Thyroid gland (tissue), 4 donors: ENCODE measurements around the gene KIF13A.
"Not testable (repeated sequence)": the region's sequence is repeated elsewhere in the genome, so short reads cannot be mapped to it uniquely, and the experiment has no call there.

Experiments
- POLR2A ChIP-seq, 2 donors: fragments of 450-650 bp; IDR thresholded peaks; one replicate each; pipeline ENCODE4 v1.6.1; 2017; ENCODE audit warnings: antibody characterized with exemption in 2 of 2, mild to moderate bottlenecking in 2 of 2, moderate library complexity in 1 of 2
- TF ChIP-seq, protein P1 (sequence below), 6 experiments: fragments of 200-600 bp in 3 of 6; fragments of 450-650 bp in 3 of 6; sonication (generic) in 3 of 6; IDR thresholded peaks; one replicate each; pipeline ENCODE4 v1.5.1; 2016 to 2019; ENCODE audit warnings: antibody characterized with exemption in 6 of 6, mild to moderate bottlenecking in 2 of 6, inconsistent platforms in 1 of 6, moderate library complexity in 1 of 6

DNA sequence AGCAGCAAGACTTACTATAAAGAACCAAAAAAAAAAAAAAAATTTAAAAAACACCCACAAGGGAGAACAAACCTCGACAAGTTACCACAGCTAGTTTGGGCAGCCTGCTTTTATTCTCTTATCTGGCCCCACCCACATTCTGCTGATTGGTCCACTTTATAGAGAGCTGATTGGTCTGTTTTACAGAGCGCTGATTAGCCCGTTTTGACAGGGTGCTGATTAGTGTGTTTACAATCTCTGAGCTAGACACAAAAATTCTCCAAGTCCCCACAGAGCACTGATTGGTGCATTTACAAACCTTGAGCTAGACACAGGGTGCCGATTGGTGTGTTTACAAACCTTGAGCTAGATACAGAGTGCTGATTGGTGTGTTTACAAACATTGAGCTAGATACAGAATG lies 31.7 kb upstream of the KIF13A start:
- TF ChIP-seq, protein P1, sequence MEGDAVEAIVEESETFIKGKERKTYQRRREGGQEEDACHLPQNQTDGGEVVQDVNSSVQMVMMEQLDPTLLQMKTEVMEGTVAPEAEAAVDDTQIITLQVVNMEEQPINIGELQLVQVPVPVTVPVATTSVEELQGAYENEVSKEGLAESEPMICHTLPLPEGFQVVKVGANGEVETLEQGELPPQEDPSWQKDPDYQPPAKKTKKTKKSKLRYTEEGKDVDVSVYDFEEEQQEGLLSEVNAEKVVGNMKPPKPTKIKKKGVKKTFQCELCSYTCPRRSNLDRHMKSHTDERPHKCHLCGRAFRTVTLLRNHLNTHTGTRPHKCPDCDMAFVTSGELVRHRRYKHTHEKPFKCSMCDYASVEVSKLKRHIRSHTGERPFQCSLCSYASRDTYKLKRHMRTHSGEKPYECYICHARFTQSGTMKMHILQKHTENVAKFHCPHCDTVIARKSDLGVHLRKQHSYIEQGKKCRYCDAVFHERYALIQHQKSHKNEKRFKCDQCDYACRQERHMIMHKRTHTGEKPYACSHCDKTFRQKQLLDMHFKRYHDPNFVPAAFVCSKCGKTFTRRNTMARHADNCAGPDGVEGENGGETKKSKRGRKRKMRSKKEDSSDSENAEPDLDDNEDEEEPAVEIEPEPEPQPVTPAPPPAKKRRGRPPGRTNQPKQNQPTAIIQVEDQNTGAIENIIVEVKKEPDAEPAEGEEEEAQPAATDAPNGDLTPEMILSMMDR (IDR thresholded peaks at IDR 0.05), result not testable (repeated sequence)
- TF ChIP-seq POLR2A (IDR thresholded peaks at IDR 0.05), result not testable (repeated sequence)
